COR-L47 (cell line): ENCODE measurements around the gene GLI3.

Experiments used
- DNase-seq: peaks from one replicate; lab custom pipeline; 2025; lab: John Stamatoyannopoulos, UW

GLI3 gene

GRCh38 chr7:42105554-42106358, 131.3 kb downstream of the GLI3 start:
- no peak for DNase-seq

GRCh38 chr7:42104694-42105093, 132.3 kb downstream of the GLI3 start:
- no peak for DNase-seq

- DNase-seq: no peak
Measured at GRCh38 chr7:42104231-42104630, 132.8 kb downstream of the GLI3 start.

GRCh38 chr7:42103456-42103855, 133.6 kb downstream of the GLI3 start:
- no peak for DNase-seq

- DNase-seq: no peak
Measured at GRCh38 chr7:42103020-42103419, 134.0 kb downstream of the GLI3 start.

- no peak for DNase-seq
Measured at GRCh38 chr7:42102301-42102700, 134.7 kb downstream of the GLI3 start.

- no peak for DNase-seq
Measured at GRCh38 chr7:42100156-42100508, 136.9 kb downstream of the GLI3 start.

GRCh38 chr7:42099470-42100155, 137.4 kb downstream of the GLI3 start:
- no peak for DNase-seq

- DNase-seq: no peak
Measured at GRCh38 chr7:42099066-42099465, 137.9 kb downstream of the GLI3 start.

GRCh38 chr7:42097752-42098151, 139.3 kb downstream of the GLI3 start:
- DNase-seq: no peak

- DNase-seq: no peak
Measured at GRCh38 chr7:42096681-42097561, 140.1 kb downstream of the GLI3 start.

- DNase-seq: no peak
Measured at GRCh38 chr7:42096268-42096667, 140.7 kb downstream of the GLI3 start.

- no peak for DNase-seq
Measured at GRCh38 chr7:42095791-42096190, 141.2 kb downstream of the GLI3 start.

GRCh38 chr7:42093349-42093905, 143.6 kb downstream of the GLI3 start:
- DNase-seq: no peak

- no peak for DNase-seq
Measured at GRCh38 chr7:42091461-42092291, 145.3 kb downstream of the GLI3 start.

GRCh38 chr7:42090806-42091205, 146.2 kb downstream of the GLI3 start:
- DNase-seq: no peak

GRCh38 chr7:42090056-42090455, 147.0 kb downstream of the GLI3 start:
- no peak for DNase-seq

GRCh38 chr7:42087616-42088015, 149.4 kb downstream of the GLI3 start:
- no peak for DNase-seq

- no peak for DNase-seq
Measured at GRCh38 chr7:42085531-42085930, 151.5 kb downstream of the GLI3 start.

- no peak for DNase-seq
Measured at GRCh38 chr7:42084263-42084662, 152.7 kb downstream of the GLI3 start.

GRCh38 chr7:42083284-42083683, 153.7 kb downstream of the GLI3 start:
- DNase-seq: no peak
